ENCODE measurements around the gene CD52. TPM values are rescaled to one million over a fixed set of nuclear protein-coding genes. Genes with fewer than 3 reads are reported as not detected.
A peak's percentile ranks its signal among the peaks of the same experiment; 100 is the strongest.

The CD52 gene
- total and polyA plus RNA-seq, 2 of the 4 experiments (the other 2 are of a cell fraction), result 1.6 TPM; not detected in 1

DNA sequence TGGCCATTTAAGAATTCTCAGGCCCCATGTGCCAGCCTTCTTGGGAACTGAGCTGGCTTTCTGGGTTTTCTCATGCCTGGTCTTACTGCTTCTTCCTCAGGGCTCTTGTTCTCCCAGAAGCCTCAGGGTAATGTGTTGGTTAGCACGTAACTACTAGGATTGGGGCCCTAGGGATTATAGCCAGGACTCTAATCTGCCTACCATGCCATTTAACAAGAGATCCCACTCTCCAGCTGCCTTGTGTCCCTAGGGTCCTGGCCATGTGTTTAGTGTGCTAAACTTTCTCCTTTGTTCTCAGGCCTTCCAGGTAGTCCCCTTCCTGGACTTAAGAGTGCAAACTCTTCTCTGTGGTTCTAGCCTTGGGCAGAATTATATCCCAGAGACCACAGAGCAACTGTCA is 40.0 kb upstream of the CD52 start:
- intact Hi-C loops (cut with micrococcal nuclease), result loop anchor here (5.0 kb wide), 1 partner anchor 240 kb away; no protein-coding TSS in a partner anchor
- WGBS, 2 experiments (ENCODE audit: extremely low coverage in 2 of 2, insufficient read length in 1 of 2), result no CpG with 5 or more reads among the region's 1 CpG
- peak overlapping the region; percentile 70 for H2BK5ac ChIP-seq (ENCODE audit: low read depth, low read length, poor library complexity, severe bottlenecking)
- H3K36me3 ChIP-seq (ENCODE audit: control insufficient read depth, insufficient read depth, low read length), result peaks cover 18% of the 10 kb centered on the region
- H4K8ac ChIP-seq (ENCODE audit: low read depth in 2 of 2, low read length in 2 of 2), result peak overlapping the region in 1 of 2 experiments; percentile 55; a peak in 2 of 4 replicates
- peak overlapping the region; percentile 55 for H3K23ac ChIP-seq (ENCODE audit: low read depth, low read length)
- H4K20me1 ChIP-seq (ENCODE audit: insufficient read depth, low read length), result peaks cover 41% of the 10 kb centered on the region
- H3K14ac ChIP-seq (replicated peaks; ENCODE audit: low read depth, low read length), result peak overlapping the region; percentile 69
- peak overlapping the region; percentile 70 for H3K4ac ChIP-seq (ENCODE audit: low read depth, low read length)
- H3K79me1 ChIP-seq (ENCODE audit: low read depth in 1 of 2, low read length in 2 of 2), result peaks cover 13 to 52% of the 10 kb centered on the region in 2 experiments; a peak in 3 of 4 replicates
- peak overlapping the region; percentile 57 for H2BK20ac ChIP-seq (ENCODE audit: low read depth, low read length)
- peak overlapping the region; percentile 26; the same call in 1 of the 2 replicates for H4K91ac ChIP-seq (ENCODE audit: insufficient read depth, low read depth, low read length)
- H3K18ac ChIP-seq (ENCODE audit: low read depth, low read length), result peak overlapping the region; percentile 39
- H3K9ac ChIP-seq (ENCODE audit: low read depth, low read length), result no peak overlapping the region
- in situ Hi-C loops (cut with MboI; ENCODE audit: low sequenced_read_pairs), result no loop called here
- peak overlapping the region; percentile 68 for H2BK120ac ChIP-seq (ENCODE audit: low read depth, low read length)
- POLR2A ChIA-PET (ENCODE audit: unreplicated experiment), result no interaction called here
- H2AK5ac ChIP-seq (ENCODE audit: low read depth, low read length), result peak overlapping the region; percentile 86
- no TSS peak for BruUV-seq (replicated peaks)
- dilution Hi-C loops (cut with HindIII; ENCODE audit: low sequenced_read_pairs, unreplicated experiment), result no loop called here
- no peak overlapping the region for H3K4me2 ChIP-seq (ENCODE audit: low read depth, low read length)
- H3K4me1 ChIP-seq (ENCODE audit: control insufficient read depth, insufficient read depth, low read length), result peaks cover 45% of the 10 kb centered on the region
- H2AK9ac ChIP-seq (replicated peaks; ENCODE audit: low read depth, low read length, poor library complexity), result peak overlapping the region; percentile 47
- H2BK15ac ChIP-seq (ENCODE audit: low read depth, low read length), result peak overlapping the region; percentile 18; the same call in 1 of the 3 replicates
- H4K5ac ChIP-seq (ENCODE audit: low read depth, low read length), result peak overlapping the region; percentile 10; the same call in 1 of the 2 replicates
- no peak overlapping the region for H3K4me3 ChIP-seq (ENCODE audit: insufficient read depth, low read depth, low read length)
- no peak for TF ChIP-seq MAFK (IDR thresholded peaks at IDR 0.05; ENCODE audit: low read depth, low read length)
- no peak for TF ChIP-seq RFX5 (IDR thresholded peaks at IDR 0.05; ENCODE audit: low read depth, low read length)
- no peak for TF ChIP-seq MAZ (IDR thresholded peaks at IDR 0.05; ENCODE audit: borderline replicate concordance, low read depth, low read length)
- TF ChIP-seq, protein P1, sequence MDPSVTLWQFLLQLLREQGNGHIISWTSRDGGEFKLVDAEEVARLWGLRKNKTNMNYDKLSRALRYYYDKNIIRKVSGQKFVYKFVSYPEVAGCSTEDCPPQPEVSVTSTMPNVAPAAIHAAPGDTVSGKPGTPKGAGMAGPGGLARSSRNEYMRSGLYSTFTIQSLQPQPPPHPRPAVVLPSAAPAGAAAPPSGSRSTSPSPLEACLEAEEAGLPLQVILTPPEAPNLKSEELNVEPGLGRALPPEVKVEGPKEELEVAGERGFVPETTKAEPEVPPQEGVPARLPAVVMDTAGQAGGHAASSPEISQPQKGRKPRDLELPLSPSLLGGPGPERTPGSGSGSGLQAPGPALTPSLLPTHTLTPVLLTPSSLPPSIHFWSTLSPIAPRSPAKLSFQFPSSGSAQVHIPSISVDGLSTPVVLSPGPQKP (IDR thresholded peaks at IDR 0.05; ENCODE audit: borderline replicate concordance, low read depth, low read length), result no peak
- no peak for TF ChIP-seq CHD1 (IDR thresholded peaks at IDR 0.05; ENCODE audit: low read depth, low read length)
- no peak for TF ChIP-seq POLR2A (IDR thresholded peaks at IDR 0.05; ENCODE audit: low read depth, low read length)
- TF ChIP-seq RCOR1 (IDR thresholded peaks at IDR 0.05; ENCODE audit: insufficient replicate concordance, low read length), result no peak
- no peak for TF ChIP-seq BHLHE40 (IDR thresholded peaks at IDR 0.05; ENCODE audit: low read depth, low read length)
- TF ChIP-seq, protein P2, sequence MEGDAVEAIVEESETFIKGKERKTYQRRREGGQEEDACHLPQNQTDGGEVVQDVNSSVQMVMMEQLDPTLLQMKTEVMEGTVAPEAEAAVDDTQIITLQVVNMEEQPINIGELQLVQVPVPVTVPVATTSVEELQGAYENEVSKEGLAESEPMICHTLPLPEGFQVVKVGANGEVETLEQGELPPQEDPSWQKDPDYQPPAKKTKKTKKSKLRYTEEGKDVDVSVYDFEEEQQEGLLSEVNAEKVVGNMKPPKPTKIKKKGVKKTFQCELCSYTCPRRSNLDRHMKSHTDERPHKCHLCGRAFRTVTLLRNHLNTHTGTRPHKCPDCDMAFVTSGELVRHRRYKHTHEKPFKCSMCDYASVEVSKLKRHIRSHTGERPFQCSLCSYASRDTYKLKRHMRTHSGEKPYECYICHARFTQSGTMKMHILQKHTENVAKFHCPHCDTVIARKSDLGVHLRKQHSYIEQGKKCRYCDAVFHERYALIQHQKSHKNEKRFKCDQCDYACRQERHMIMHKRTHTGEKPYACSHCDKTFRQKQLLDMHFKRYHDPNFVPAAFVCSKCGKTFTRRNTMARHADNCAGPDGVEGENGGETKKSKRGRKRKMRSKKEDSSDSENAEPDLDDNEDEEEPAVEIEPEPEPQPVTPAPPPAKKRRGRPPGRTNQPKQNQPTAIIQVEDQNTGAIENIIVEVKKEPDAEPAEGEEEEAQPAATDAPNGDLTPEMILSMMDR (conservative IDR thresholded peaks at IDR 0.05; ENCODE audit: low read depth, low read length), result no peak
- TF ChIP-seq MXI1 (IDR thresholded peaks at IDR 0.05; ENCODE audit: borderline replicate concordance, low read depth, low read length), result no peak
- TF ChIP-seq NFE2L2 (IDR thresholded peaks at IDR 0.05; ENCODE audit: low read depth, low read length), result no peak
- TF ChIP-seq, protein P3, sequence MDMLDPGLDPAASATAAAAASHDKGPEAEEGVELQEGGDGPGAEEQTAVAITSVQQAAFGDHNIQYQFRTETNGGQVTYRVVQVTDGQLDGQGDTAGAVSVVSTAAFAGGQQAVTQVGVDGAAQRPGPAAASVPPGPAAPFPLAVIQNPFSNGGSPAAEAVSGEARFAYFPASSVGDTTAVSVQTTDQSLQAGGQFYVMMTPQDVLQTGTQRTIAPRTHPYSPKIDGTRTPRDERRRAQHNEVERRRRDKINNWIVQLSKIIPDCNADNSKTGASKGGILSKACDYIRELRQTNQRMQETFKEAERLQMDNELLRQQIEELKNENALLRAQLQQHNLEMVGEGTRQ (IDR thresholded peaks at IDR 0.05; ENCODE audit: low read depth, low read length), result no peak
- no peak for TF ChIP-seq RAD21 (IDR thresholded peaks at IDR 0.05; ENCODE audit: low read length)
- no peak for TF ChIP-seq FOS (IDR thresholded peaks at IDR 0.05; ENCODE audit: low read depth, low read length)
- no peak for TF ChIP-seq SMC3 (IDR thresholded peaks at IDR 0.05; ENCODE audit: low read depth, low read length)
- no peak for TF ChIP-seq CEBPB (IDR thresholded peaks at IDR 0.05; ENCODE audit: low read depth, low read length)
- H2AFZ ChIP-seq (replicated peaks; ENCODE audit: low read length, poor library complexity), result peak overlapping the region; percentile 28
- peak overlapping the region; percentile 72; the same call in 1 of the 2 replicates for H3K27ac ChIP-seq (ENCODE audit: insufficient read depth, low read length)
- no peaks in the 10 kb centered on the region for H3K27me3 ChIP-seq (ENCODE audit: control insufficient read depth, insufficient read depth, low read length)
- DNase-seq (no peak), ATAC-seq (ENCODE audit: low read depth) (no peak)
- peaks cover 31% of the 10 kb centered on the region for H3K9me1 ChIP-seq (ENCODE audit: insufficient read depth, low read length)
- H3K56ac ChIP-seq (ENCODE audit: extremely low read depth, insufficient read depth, low read length), result 0 out of 2 replicates have a peak overlapping the region, but pooled peaks have one; percentile 18
- H3K9me3 ChIP-seq (ENCODE audit: control insufficient read depth, insufficient read depth, low read length), result no peaks in the 10 kb centered on the region
- CTCF ChIA-PET, result no interaction called here
